Measurements from ENCODE around the gene RHOF.

RHOF gene

DNA sequence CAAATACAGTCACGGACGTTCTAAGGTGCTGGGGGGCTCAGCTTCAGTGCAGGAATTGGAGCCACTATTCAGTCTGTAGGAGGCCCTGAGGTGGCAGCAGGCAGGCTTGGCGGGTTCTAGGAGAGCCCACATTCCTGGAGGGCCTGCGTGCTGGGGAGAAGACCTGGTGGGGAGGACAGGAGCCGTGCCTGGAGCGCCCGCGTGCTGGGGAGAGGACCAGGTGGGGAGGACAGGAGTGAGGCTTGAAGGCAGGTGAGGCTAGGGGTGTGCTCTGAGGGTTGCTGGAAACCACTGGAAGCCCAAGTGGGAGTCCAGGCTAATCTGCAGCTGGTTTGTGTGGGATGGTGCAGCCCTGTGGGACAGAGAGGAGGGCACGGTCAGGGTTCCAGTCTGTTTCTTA lies 23.1 kb downstream of the RHOF start:
- no peak for ATAC-seq
- TF ChIP-seq, protein P1, sequence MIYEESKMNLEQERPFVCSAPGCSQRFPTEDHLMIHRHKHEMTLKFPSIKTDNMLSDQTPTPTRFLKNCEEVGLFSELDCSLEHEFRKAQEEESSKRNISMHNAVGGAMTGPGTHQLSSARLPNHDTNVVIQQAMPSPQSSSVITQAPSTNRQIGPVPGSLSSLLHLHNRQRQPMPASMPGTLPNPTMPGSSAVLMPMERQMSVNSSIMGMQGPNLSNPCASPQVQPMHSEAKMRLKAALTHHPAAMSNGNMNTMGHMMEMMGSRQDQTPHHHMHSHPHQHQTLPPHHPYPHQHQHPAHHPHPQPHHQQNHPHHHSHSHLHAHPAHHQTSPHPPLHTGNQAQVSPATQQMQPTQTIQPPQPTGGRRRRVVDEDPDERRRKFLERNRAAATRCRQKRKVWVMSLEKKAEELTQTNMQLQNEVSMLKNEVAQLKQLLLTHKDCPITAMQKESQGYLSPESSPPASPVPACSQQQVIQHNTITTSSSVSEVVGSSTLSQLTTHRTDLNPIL (CRISPR knock-in tag; IDR thresholded peaks at IDR 0.05; ENCODE audit: low read depth): no peak
- TF ChIP-seq OSR1 (CRISPR knock-in tag; IDR thresholded peaks at IDR 0.05) (no peak), RARB (CRISPR knock-in tag; IDR thresholded peaks at IDR 0.05) (no peak), BACH2 (CRISPR knock-in tag; IDR thresholded peaks at IDR 0.05; ENCODE audit: borderline replicate concordance) (no peak), POU6F1 (CRISPR knock-in tag; IDR thresholded peaks at IDR 0.05; ENCODE audit: borderline replicate concordance, low read depth) (no peak), CSDC2 (CRISPR knock-in tag; IDR thresholded peaks at IDR 0.05) (no peak), ESRRG (CRISPR knock-in tag; IDR thresholded peaks at IDR 0.05) (no peak), ARNTL (CRISPR knock-in tag; IDR thresholded peaks at IDR 0.05; ENCODE audit: borderline replicate concordance, low read depth) (no peak), TOX (CRISPR knock-in tag; IDR thresholded peaks at IDR 0.05; ENCODE audit: borderline replicate concordance) (no peak), SNAI2 (CRISPR knock-in tag; IDR thresholded peaks at IDR 0.05) (no peak), ZNF565 (CRISPR knock-in tag; conservative IDR thresholded peaks at IDR 0.05; ENCODE audit: low read depth) (no peak), ZC3H10 (CRISPR knock-in tag; IDR thresholded peaks at IDR 0.05) (no peak)
- TF ChIP-seq, protein P2, sequence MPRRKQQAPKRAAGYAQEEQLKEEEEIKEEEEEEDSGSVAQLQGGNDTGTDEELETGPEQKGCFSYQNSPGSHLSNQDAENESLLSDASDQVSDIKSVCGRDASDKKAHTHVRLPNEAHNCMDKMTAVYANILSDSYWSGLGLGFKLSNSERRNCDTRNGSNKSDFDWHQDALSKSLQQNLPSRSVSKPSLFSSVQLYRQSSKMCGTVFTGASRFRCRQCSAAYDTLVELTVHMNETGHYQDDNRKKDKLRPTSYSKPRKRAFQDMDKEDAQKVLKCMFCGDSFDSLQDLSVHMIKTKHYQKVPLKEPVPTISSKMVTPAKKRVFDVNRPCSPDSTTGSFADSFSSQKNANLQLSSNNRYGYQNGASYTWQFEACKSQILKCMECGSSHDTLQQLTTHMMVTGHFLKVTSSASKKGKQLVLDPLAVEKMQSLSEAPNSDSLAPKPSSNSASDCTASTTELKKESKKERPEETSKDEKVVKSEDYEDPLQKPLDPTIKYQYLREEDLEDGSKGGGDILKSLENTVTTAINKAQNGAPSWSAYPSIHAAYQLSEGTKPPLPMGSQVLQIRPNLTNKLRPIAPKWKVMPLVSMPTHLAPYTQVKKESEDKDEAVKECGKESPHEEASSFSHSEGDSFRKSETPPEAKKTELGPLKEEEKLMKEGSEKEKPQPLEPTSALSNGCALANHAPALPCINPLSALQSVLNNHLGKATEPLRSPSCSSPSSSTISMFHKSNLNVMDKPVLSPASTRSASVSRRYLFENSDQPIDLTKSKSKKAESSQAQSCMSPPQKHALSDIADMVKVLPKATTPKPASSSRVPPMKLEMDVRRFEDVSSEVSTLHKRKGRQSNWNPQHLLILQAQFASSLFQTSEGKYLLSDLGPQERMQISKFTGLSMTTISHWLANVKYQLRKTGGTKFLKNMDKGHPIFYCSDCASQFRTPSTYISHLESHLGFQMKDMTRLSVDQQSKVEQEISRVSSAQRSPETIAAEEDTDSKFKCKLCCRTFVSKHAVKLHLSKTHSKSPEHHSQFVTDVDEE (CRISPR knock-in tag; IDR thresholded peaks at IDR 0.05): no peak
- TF ChIP-seq, protein P3, sequence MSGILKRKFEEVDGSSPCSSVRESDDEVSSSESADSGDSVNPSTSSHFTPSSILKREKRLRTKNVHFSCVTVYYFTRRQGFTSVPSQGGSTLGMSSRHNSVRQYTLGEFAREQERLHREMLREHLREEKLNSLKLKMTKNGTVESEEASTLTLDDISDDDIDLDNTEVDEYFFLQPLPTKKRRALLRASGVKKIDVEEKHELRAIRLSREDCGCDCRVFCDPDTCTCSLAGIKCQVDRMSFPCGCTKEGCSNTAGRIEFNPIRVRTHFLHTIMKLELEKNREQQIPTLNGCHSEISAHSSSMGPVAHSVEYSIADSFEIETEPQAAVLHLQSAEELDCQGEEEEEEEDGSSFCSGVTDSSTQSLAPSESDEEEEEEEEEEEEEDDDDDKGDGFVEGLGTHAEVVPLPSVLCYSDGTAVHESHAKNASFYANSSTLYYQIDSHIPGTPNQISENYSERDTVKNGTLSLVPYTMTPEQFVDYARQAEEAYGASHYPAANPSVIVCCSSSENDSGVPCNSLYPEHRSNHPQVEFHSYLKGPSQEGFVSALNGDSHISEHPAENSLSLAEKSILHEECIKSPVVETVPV (CRISPR knock-in tag; IDR thresholded peaks at IDR 0.05): no peak

GRCh38 chr12:121769831-121770301 lies 23.6 kb downstream of the RHOF start:
- TF ChIP-seq, protein P1 (CRISPR knock-in tag; IDR thresholded peaks at IDR 0.05; ENCODE audit: low read depth): no peak
- no peak for TF ChIP-seq OSR1 (CRISPR knock-in tag; IDR thresholded peaks at IDR 0.05)
- no peak for TF ChIP-seq ISL1 (CRISPR knock-in tag; IDR thresholded peaks at IDR 0.05)
- no peak for TF ChIP-seq CSDC2 (CRISPR knock-in tag; IDR thresholded peaks at IDR 0.05)
- no peak for TF ChIP-seq RARB (CRISPR knock-in tag; IDR thresholded peaks at IDR 0.05)
- no peak for TF ChIP-seq SNAI2 (CRISPR knock-in tag; IDR thresholded peaks at IDR 0.05)
- no peak for TF ChIP-seq ZC3H10 (CRISPR knock-in tag; IDR thresholded peaks at IDR 0.05)
- TF ChIP-seq, protein P3 (CRISPR knock-in tag; IDR thresholded peaks at IDR 0.05): no peak
- TF ChIP-seq ESRRG (CRISPR knock-in tag; IDR thresholded peaks at IDR 0.05): no peak
- ATAC-seq: no peak

DNA sequence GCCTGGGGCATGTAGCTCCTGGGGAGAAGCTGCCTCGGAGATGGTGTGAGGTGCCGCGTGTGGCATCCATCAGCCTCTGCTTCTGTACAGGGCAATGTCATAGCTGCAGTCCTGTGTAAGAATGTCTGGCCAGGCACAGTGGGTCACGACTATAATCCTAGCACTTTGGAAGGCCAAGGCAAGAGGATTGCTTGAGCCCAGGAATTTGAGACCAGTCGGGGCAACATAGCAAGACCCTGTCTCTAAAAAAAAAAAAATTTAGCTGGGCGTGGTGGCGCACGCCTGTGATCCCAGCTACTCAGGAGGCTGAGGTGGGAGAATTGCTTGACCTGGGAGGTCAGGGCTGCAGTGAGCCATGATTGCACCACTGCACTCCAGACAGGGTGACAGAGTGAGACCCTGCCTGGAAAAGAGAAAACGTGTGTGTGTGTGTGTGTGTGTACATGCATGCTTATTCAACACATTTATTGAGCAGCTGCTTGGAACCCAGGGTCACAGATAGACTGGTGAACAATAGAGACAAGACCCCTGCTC lies 24.1 kb downstream of the RHOF start:
- no peak for ATAC-seq
- TF ChIP-seq ARNTL (CRISPR knock-in tag; IDR thresholded peaks at IDR 0.05; ENCODE audit: borderline replicate concordance, low read depth): no peak
- TF ChIP-seq RARB (CRISPR knock-in tag; IDR thresholded peaks at IDR 0.05): no peak
- no peak for TF ChIP-seq ZC3H10 (CRISPR knock-in tag; IDR thresholded peaks at IDR 0.05)
- TF ChIP-seq ZFP3 (CRISPR knock-in tag; IDR thresholded peaks at IDR 0.05): no peak
- no peak for TF ChIP-seq CSDC2 (CRISPR knock-in tag; IDR thresholded peaks at IDR 0.05)
- no peak for TF ChIP-seq ZNF565 (CRISPR knock-in tag; conservative IDR thresholded peaks at IDR 0.05; ENCODE audit: low read depth)
- TF ChIP-seq, protein P4, sequence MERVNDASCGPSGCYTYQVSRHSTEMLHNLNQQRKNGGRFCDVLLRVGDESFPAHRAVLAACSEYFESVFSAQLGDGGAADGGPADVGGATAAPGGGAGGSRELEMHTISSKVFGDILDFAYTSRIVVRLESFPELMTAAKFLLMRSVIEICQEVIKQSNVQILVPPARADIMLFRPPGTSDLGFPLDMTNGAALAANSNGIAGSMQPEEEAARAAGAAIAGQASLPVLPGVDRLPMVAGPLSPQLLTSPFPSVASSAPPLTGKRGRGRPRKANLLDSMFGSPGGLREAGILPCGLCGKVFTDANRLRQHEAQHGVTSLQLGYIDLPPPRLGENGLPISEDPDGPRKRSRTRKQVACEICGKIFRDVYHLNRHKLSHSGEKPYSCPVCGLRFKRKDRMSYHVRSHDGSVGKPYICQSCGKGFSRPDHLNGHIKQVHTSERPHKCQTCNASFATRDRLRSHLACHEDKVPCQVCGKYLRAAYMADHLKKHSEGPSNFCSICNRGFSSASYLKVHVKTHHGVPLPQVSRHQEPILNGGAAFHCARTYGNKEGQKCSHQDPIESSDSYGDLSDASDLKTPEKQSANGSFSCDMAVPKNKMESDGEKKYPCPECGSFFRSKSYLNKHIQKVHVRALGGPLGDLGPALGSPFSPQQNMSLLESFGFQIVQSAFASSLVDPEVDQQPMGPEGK (CRISPR knock-in tag; IDR thresholded peaks at IDR 0.05; ENCODE audit: borderline replicate concordance): no peak
- TF ChIP-seq, protein P1 (CRISPR knock-in tag; IDR thresholded peaks at IDR 0.05; ENCODE audit: low read depth): no peak
- no peak for TF ChIP-seq PPARA (CRISPR knock-in tag; IDR thresholded peaks at IDR 0.05; ENCODE audit: borderline replicate concordance)
- no peak for TF ChIP-seq ZFP30 (CRISPR knock-in tag; IDR thresholded peaks at IDR 0.05)
- TF ChIP-seq ZNF70 (CRISPR knock-in tag; IDR thresholded peaks at IDR 0.05): no peak
- TF ChIP-seq TCF4 (CRISPR knock-in tag; IDR thresholded peaks at IDR 0.05; ENCODE audit: borderline replicate concordance): no peak
- no peak for TF ChIP-seq OSR1 (CRISPR knock-in tag; IDR thresholded peaks at IDR 0.05)
- TF ChIP-seq TOX (CRISPR knock-in tag; IDR thresholded peaks at IDR 0.05; ENCODE audit: borderline replicate concordance): no peak
- no peak for TF ChIP-seq SNAI2 (CRISPR knock-in tag; IDR thresholded peaks at IDR 0.05)
- TF ChIP-seq BACH2 (CRISPR knock-in tag; IDR thresholded peaks at IDR 0.05; ENCODE audit: borderline replicate concordance): no peak

Measured in SK-N-SH treated with all-trans-retinoic acid at 6 μM for 48 hours (cell line).